GM19238 (cell line): ENCODE results near the gene EBF4.

Experiments
- DNase-seq: peaks from one replicate; pipeline ENCODE4 v3.0.0; 2011; ENCODE audit warnings: low spot score; ENCODE audit not compliant: insufficient read length

The EBF4 gene

DNA sequence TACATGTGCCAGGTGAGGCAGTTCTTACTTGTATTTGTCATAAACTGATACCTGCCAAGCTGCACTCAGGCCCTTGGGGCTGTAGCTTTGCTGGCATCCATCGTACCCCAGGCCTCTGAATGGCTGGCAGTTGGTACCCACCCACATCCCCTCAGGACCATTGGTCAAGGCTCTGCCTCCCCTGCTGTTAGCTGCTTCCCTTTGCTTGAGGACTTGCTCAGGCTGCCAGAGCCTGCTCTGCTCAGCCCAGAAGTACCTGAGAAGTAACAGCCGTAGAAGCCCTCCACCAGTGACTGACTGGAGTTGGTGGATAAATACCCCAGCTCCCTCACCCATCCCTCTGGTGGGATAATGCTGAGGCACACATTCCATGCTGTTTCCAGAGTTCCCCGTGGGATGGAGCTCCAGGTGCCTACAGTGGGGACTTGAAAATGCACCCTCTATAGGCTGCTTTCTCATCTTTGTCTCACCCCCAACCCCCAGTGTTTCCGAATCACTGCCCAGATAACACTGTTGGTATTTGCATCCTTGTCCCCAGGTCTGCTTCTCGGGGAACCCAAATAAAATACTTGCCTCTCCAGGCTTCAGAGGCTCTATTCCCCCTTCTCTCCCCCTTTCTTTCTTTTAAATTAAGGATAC, 7.3 kb downstream of the EBF4 start:
- no peak for DNase-seq

DNA sequence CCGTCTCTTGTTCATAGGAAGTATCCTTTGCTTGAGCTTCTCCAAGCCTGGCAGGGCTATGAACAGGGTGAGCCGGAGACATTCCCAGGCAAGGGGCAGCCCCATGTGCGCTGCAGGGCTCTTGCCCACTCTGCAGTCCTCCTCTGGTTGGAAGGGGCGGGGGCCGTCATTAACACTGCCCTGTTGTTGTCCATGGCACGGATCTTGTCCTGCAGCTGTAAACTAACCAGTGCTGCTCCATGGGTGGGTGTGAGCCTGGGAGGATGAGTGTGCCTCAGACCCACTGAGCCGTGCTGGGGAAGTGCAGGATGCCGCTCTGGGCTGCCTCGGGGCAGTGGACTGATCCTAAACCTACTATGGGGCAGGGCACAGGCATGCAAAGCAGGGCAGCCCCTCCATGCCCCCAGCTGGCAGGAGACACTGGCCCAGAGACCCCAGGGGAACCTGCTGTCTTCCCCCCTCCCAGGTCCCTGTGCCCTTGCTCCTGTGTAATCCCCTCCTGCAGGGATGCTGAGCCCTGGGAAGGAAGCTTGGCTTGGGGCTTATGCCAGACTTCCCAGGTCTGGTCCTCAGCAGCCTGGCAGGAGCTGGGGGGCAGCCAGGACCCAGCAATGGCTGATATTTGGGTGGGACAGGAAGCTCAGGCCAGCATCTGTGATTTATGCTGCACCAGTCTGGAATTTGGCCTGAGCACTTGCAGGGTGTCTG, 8.5 kb downstream of the EBF4 start:
- no peak for DNase-seq

DNA sequence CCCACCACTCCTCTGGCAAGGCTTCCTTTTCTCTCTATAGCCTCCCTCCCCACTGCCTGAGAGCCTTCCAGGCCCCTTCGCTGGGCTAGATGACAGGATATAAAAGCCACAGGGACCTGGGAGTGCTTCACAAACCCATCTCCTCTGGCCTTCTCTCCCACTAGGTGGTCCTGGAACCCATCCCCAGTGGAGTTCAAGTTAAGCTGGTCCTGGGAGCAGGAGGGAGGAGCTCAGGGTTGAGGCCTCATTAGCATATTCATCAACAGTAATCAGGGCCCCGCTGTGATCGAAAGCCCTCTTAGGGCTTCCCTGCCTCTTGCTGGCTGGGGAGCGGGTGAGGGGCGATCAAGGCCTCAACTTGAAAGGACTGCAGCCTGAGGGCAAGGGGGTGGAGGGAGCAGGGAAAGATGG, 9.1 kb downstream of the EBF4 start:
- DNase-seq = no peak

DNA sequence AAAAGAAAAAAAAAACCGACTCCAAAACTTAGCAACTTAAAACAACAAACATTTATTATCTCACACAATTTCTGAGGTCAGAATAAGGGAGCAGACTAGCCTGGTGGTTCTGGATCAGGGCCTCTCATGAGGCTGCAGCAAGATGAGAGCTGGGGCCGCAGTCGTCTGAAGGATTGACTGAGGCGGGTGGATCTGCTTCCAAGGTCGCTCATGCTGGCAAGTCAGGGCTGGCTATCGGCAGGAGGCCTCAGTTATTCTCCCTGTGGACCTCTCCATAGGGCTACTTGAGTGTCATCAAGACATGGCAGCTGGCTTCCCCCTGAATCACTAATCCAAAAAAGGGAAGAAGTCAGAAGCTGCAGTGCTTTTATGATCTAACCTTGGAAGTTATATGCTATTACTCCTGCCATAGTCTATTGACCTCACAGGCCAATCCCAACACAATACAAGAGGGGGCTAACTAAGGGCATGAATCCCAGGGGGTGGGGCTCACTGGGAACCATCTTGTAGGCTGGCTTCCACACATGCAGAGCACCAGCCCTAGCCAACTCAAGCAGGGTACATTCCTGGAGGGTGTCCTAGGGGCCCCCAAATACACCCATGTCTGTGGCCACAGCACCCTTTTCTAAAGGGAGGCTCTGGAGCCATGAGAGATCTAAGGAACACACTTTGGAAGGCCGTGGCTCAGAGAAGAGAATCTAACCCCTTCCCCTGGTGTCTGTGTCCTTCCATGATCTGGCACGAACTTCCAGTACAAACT, 11.3 kb downstream of the EBF4 start:
- DNase-seq = no peak

GRCh38 chr20:2705931-2706645, 13.5 kb downstream of the EBF4 start:
- DNase-seq = no peak

GRCh38 chr20:2706688-2707352, 14.2 kb downstream of the EBF4 start:
- DNase-seq = no peak

GRCh38 chr20:2707353-2708072, 14.9 kb downstream of the EBF4 start:
- no peak for DNase-seq

GRCh38 chr20:2708073-2708415, 15.5 kb downstream of the EBF4 start:
- no peak for DNase-seq

DNA sequence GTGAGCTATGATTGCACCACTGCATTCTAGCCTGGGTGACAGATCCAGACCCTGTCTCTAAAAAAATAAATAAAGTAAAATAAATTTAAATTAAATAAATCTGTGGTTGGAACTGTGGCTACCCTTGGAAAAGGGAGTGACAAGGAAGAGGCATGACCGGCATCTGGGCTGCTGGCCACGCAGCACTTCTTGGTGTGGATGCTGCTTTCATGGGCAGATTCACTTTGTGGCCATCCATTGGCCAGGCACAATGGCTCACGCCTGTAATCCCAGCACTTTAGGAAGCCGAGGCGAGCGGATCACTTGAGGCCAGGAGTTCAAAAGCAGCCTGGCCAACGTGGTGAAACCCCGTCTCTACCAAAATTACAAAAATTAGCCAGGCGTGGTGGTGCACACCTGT, 16.1 kb downstream of the EBF4 start:
- DNase-seq = no peak

DNA sequence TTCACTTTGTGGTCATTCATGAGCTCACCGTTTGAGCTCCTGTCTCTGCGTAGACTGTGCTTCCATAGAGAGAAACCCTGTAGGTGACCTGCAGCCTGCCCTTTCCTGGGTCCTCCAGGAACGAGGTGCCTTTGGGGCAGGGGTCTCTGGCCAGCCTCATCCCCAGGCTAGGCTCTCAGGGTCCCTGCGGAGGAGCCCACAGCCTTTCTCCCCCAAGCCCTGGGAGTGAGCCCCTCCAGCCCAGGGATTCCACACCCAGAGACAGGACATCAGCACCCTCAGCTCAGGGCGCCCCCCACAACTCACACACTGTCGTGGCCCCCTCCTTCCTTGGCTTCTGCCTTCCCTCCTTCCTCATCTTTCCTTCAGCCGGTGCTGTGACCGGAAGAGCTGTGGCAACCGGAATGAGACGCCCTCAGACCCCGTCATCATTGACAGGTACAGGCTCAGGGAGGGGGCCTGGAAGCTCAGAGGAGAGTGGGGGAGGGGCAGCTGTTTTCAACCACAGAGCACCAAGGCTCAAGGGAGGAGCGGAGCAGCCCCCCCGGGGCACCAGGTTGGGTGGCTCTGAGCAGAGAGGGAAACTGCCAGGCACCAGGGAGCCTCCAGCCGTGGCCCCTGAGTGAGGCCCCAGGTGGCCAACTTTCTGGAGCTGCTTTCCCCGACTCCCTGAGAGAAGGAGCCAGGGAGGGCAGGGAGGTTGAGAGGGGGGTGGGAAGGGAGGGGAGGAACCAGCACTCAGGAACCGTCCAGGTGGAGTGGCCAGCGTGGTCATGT, 16.8 kb downstream of the EBF4 start:
- no peak for DNase-seq

GRCh38 chr20:2713285-2713684, 20.7 kb downstream of the EBF4 start:
- no peak for DNase-seq

DNA sequence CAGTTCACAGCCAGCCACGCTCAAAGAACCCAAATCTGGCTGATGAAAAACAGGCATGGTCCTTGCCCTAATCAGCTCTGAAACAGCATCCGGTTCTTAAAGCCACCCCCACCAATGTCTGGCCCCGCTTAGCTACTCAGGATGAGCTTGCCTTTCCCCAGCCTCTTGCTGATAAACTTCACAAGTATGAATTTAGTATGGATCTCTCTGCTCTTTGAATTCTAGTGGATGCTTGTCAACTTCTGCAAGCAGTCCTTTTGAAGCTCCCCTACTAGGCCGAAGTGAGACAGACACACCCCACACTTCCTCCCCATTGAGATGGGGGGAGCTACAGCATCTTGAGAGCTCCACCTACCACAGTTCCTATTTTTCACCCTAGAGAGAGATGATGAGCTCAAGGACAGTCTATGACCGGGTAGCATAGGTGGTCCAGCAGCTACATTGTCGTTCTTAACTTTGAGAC, 36.7 kb downstream of the EBF4 start:
- no peak for DNase-seq

GRCh38 chr20:2729791-2730190, 37.2 kb downstream of the EBF4 start:
- DNase-seq = no peak

GRCh38 chr20:2734899-2735298, 42.3 kb downstream of the EBF4 start:
- no peak for DNase-seq

- no peak for DNase-seq
These were observed 43.9 kb downstream of the EBF4 start for GRCh38 chr20:2736441-2736840.

GRCh38 chr20:2738331-2739041, 45.9 kb downstream of the EBF4 start:
- DNase-seq = no peak

- DNase-seq = no peak
These were observed 46.4 kb downstream of the EBF4 start for GRCh38 chr20:2739042-2739398.

- DNase-seq = no peak
These were observed 48.1 kb downstream of the EBF4 start for GRCh38 chr20:2740702-2741101.

DNA sequence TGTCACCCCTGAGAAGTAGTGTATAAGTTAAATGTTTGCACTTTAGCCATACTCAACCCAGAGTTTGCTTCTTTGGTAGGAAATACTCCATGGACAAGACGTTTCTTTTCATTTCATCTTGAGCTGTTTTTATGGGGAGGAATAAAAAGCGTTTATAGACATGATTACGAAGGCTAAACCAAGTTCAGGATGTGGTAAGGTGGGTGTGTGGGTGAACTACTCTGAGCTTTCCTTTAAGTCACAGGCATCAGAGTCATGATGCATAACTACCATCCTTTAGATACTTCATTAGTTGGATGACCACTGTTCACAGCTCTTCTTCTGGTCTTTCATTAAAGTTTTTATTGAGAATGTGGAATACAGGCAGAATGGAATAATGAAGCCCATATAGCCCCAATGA, 48.9 kb downstream of the EBF4 start:
- no peak for DNase-seq
